GM19452 (cell line): Measurements from ENCODE around the gene TMBIM4.
"Not testable (repeated sequence)": the region's sequence is repeated elsewhere in the genome, so short reads cannot be mapped to it uniquely, and the experiment has no call there.

Experiments
- ATAC-seq: cut with Tn5 transposase; IDR thresholded peaks from one replicate; pipeline ENCODE4 v1.9.1; 2021; ENCODE audit not compliant: unreplicated experiment

The TMBIM4 gene

GRCh38 chr12:66187036-66187435 lies 17.2 kb upstream of the TMBIM4 start:
- no peak for ATAC-seq

DNA sequence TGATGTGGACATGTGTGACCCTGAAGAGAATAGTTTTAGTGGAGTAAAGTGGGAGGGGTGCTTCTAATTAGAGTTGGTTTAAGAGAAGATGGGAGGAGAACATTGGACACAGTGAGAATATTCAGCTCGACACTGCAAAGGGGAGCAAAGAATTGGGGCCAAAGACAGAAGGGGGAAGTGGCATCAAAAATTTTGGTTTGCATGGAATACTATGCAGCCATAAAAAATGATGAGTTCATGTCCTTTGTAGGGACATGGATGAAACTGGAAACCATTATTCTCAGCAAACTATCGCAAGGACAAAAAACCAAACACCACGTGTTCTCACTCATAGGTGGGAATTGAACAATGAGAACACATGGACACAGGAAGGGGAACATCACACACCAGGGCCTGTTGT lies 15.0 kb upstream of the TMBIM4 start:
- ATAC-seq, result not testable (repeated sequence)

DNA sequence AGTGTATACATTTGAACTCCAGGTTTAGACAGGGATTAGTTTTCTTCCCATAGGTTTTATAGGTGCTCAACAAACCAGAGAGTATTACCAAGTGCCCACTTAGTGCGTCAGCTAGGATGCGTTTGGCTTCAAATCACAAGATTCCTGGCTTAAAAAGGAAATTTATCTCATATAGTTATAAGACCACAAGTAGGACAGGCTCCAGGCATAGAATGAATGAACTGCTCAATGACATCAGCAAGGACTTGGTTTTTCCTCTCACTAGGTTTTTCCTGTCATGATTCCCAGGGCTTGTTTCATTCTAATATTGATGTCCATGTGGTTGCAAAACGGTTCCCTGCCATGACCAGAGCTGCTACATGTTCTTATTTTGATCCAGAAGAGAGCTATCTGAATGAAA lies 13.2 kb upstream of the TMBIM4 start:
- ATAC-seq, result no peak

DNA sequence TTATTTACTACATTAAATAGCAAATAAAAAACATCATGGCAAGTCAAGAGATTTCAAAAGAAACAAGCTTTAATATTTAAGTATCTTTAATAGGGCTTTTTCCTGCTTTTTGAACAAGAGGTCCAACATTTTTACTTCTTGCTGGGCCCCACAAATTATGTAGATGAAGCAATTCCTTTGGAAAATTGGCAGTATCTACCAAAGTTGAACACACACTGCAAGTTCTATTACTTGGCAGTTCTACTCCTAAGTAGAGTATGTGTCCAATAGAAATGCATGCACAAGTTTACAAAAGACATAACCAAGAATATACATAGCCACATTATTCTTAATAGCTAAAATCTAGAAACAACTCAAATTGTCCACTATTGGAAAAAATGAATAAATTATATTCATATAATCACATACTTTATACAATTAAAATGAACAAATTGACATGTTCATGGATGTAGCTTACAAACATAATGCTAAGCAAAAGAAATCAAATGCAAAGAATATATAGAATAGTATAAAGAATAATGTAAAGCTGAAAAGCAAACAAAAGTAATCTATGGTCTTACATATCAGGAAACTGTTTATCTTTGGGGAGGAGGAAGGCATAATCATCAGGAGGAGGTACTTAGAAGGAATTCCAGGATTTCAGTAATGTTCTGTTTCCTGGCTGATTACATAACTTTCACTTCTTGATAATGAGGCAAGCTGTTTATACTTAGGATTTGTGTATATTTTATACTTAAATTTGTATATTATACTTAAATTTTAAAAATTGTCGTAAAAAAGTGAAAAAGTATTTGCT lies 6.5 kb upstream of the TMBIM4 start:
- no peak for ATAC-seq

- ATAC-seq, result not testable (repeated sequence)
Measured at GRCh38 chr12:66174391-66175325, 4.9 kb upstream of the TMBIM4 start.

GRCh38 chr12:66170606-66171005 lies 810 bp upstream of the TMBIM4 start:
- ATAC-seq, result no peak

GRCh38 chr12:66168410-66168809 lies 1.4 kb downstream of the TMBIM4 start:
- no peak for ATAC-seq

DNA sequence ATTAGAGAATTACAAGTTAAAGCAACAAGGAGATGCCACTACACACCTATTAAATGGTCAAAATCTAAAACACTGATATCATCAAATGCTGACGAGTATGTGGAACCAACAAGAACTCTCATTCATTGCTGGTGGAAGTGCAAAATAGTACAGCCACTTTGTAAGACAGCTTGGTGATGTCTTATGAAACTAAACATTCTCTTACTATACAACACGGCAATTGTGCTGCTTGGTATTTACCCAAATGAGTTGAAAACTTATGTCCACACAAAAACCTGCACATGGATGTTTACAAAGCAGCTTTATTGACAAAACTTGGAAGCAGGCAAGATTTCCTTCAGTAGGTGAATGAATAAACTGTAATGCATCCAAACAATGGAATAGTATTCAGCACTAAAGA lies 3.2 kb downstream of the TMBIM4 start:
- no peak for ATAC-seq

DNA sequence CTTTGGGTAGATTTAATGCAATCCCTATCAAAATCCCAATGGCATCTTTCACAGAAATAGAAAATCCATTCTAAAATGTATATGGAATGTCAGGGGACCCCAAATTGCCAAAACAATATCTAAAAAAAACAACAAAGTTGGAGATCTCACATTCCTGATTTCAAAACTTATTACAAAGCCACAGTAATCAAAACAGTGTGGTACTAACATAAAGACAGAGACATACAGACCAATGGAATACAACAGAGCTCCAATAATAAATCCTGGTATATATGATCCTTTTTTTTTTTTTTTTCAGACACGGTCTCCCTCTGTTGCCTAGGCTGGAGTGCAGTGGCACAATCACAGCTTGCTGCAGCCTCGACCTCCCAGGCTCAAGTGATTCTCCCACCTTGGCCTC lies 4.7 kb downstream of the TMBIM4 start:
- no peak for ATAC-seq

DNA sequence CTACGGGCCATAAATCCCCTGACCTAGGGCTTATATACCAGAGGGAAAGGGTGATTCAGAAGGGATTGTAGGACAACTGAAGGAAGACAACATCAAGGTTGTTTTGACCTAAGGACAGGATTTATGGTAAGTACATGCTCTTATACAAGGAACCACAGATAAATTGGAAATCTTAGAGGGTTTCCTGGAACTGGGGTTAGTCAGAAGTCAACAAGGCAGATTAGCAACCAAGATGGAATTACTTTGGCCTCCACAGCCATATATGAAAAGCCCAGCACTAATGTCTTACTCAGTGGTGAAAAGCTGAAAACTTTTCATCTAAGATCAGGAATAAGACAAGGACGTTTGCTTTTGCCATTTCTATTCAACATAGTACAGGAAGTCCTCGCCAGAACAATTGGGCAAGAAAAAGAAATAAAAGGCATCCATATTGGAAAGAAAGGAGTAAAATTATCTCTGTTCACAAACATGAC lies 5.4 kb downstream of the TMBIM4 start:
- no peak for ATAC-seq

GRCh38 chr12:66163289-66163688 lies 6.5 kb downstream of the TMBIM4 start:
- no peak for ATAC-seq

GRCh38 chr12:66162701-66163100 lies 7.1 kb downstream of the TMBIM4 start:
- no peak for ATAC-seq

GRCh38 chr12:66160704-66161103 lies 9.1 kb downstream of the TMBIM4 start:
- no peak for ATAC-seq

GRCh38 chr12:66159123-66159522 lies 10.7 kb downstream of the TMBIM4 start:
- ATAC-seq, result no peak

DNA sequence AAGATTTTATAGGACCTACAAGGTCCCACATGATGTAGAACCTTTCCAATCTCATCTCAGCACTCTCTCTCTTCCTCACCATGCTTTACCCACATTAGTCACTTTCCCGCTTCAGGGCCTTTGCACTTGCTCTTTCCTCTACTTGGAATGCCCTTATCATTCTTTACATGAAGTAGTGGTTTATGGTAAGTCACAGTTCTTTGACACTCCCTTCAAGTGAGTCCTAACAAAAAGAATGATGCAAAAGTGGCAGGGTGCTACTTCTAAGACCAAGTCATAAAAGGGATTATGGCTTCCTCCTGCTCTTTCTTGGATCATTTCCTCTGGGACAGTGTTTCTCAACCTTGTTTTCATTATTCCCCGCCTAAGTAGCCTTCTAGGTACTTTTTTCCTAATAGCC lies 13.1 kb downstream of the TMBIM4 start:
- ATAC-seq, result no peak

GRCh38 chr12:66154776-66155175 lies 15.0 kb downstream of the TMBIM4 start:
- ATAC-seq, result no peak

- no peak for ATAC-seq
Measured at GRCh38 chr12:66152732-66153131, 17.1 kb downstream of the TMBIM4 start.

DNA sequence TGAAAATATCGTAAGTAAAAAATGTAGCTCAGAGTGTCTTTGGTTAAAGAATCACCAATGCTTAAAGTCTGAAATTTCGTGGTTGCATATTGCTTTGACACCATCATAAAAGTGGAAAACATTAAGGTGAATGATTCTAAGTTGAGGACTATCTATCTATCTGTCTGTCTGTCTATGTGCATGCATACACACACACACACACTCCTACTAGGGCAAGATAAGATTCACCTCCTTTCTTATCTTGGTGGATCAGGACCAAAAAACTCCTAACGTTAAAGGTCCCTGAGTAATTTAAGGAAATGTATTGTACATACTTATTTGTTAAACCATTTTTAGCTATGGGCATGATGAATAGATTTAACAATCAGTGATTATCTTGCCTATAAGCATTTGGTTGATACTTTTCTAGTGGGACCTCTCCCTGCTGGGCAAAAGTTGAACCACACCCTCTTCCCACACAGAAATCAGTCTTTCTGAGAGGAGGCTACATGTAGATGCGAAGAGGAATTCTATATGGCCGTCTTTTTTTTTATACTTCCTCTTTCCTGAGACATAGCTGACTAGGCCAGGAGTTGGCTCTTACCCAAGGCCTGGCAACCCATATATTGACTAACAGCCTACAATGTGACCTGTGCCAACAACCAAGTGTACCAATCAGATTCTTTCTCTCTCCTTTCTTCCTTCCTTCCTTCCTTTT lies 19.9 kb downstream of the TMBIM4 start:
- no peak for ATAC-seq

- ATAC-seq, result no peak
Measured at GRCh38 chr12:66144791-66145754, 24.7 kb downstream of the TMBIM4 start.

DNA sequence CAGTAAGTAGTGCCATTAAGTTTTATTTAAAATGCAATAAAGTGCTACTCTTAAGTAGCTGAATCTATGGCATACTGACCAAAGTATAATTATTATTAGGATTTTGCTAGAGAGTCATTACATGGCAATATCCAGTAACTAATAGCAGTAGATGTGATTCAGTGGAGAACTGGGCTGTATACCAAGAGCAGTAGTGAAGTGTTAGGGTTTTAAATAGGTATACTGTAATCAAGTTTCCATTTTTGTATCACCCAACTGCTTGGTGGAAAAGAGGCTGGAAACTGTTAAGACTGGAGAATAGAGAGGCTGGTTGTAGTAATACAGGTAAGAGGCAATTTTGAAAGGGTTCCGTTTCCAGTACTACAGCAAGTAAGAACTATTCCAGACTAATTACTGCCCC lies 25.9 kb downstream of the TMBIM4 start:
- no peak for ATAC-seq
